Endothelial cell of umbilical vein (primary cell): ENCODE results near the gene HKDC1. TPM values are rescaled to one million over a fixed set of nuclear protein-coding genes. Genes with fewer than 3 reads are reported as not detected.

Source experiments
- BruUV-seq: library from RNA; stranded (reverse); fragments of 400-500 nt; replicated peaks from 2 replicates; lab custom pipeline; 2021; lab: Mats Ljungman, UMichigan
- CTCF ChIA-PET: fragments of 300-600, 350-600 bp; sonication (Branson Sonifier 250); formaldehyde crosslinking; loops from one replicate; lab custom pipeline; 2021; ENCODE audit warnings: antibody characterized with exemption, inconsistent platforms; lab: Charles Lee
- POLR2A ChIA-PET: fragments of 300-600, 350-600 bp; sonication (Branson Sonifier 250); formaldehyde crosslinking; loops from one replicate; lab custom pipeline; 2021; ENCODE audit warnings: antibody characterized with exemption, inconsistent platforms; lab: Charles Lee
- DNase-seq: peaks from one replicate; pipeline ENCODE4 v3.0.0-alpha.2; 2011; ENCODE audit warnings: low read depth, low spot score
- FAIRE-seq: peaks from 2 replicates; lab custom pipeline; 2011; peaks lifted over from hg19 to GRCh38; lab: Jason Lieb, UNC
- H2AFZ ChIP-seq: 2 replicates; pipeline ENCODE4 v1.6.0; 2012; ENCODE audit warnings: low read depth, low read length, control low read depth, inconsistent platforms
- H3K27ac ChIP-seq: 2 replicates; pipeline ENCODE4 v1.5.1; 2011; ENCODE audit warnings: low read depth, mild to moderate bottlenecking, control low read depth, low read length, moderate library complexity; ENCODE audit not compliant: insufficient read depth
- H3K27me3 ChIP-seq, 2 experiments: 2 replicates each; pipeline versions ENCODE4 v1.6.0 to v1.6.1; 2011; ENCODE audit warnings: low read length in 2 of 2, mixed read lengths in 1 of 2; ENCODE audit not compliant: control insufficient read depth in 2 of 2, insufficient read depth in 2 of 2
- H3K36me3 ChIP-seq, 2 experiments: 2 replicates in 1 of 2; 3 replicates in 1 of 2; pipeline ENCODE4 v1.5.1; 2011; ENCODE audit warnings: low read length in 2 of 2, mild to moderate bottlenecking in 1 of 2, moderate library complexity in 1 of 2; ENCODE audit not compliant: control insufficient read depth in 2 of 2, insufficient read depth in 2 of 2; ENCODE audit errors: extremely low read depth in 1 of 2
- H3K4me1 ChIP-seq: 3 replicates; pipeline ENCODE4 v1.5.1; 2011; ENCODE audit warnings: mild to moderate bottlenecking, low read length; ENCODE audit not compliant: control insufficient read depth, insufficient read depth; ENCODE audit errors: extremely low read depth
- H3K4me2 ChIP-seq: 2 replicates; pipeline ENCODE4 v1.6.1; 2011; ENCODE audit warnings: low read length, control low read depth, mixed read lengths; ENCODE audit not compliant: insufficient read depth
- H3K4me3 ChIP-seq, 3 experiments: fragments of 200-600 bp in 1 of 3; sonication (generic), shearing (Covaris generic) in 1 of 3; replicated peaks in 1 of 3; 2 replicates each; pipeline ENCODE4 v1.5.1; 2011 to 2016; ENCODE audit warnings: control low read depth in 3 of 3, low read length in 3 of 3, mild to moderate bottlenecking in 2 of 3, inconsistent platforms in 1 of 3, low read depth in 1 of 3, moderate library complexity in 1 of 3; ENCODE audit not compliant: insufficient read depth in 1 of 3
- H3K79me2 ChIP-seq: 2 replicates; pipeline ENCODE4 v1.6.0; 2012; ENCODE audit warnings: low read length, inconsistent platforms; ENCODE audit not compliant: control insufficient read depth, insufficient read depth
- H3K9ac ChIP-seq: replicated peaks from 2 replicates; pipeline ENCODE3; 2011; ENCODE audit warnings: low read length, control low read depth; ENCODE audit not compliant: insufficient read depth; ENCODE audit errors: extremely low read depth
- H3K9me1 ChIP-seq: replicated peaks from 3 replicates; pipeline ENCODE4 v1.6.0; 2011; ENCODE audit warnings: mild to moderate bottlenecking, low read length; ENCODE audit not compliant: control insufficient read depth, insufficient read depth; ENCODE audit errors: extremely low read depth
- H3K9me3 ChIP-seq: replicated peaks from 2 replicates; pipeline ENCODE4 v1.5.1; 2012; ENCODE audit warnings: low read length, inconsistent platforms; ENCODE audit not compliant: control insufficient read depth, insufficient read depth
- H4K20me1 ChIP-seq: replicated peaks from 2 replicates; pipeline ENCODE3; 2011; ENCODE audit warnings: mild to moderate bottlenecking, low read length; ENCODE audit not compliant: control insufficient read depth, insufficient read depth; ENCODE audit errors: extremely low read depth
- CTCF ChIP-seq, 2 donors: IDR thresholded peaks; 1 replicate in 1 of 2; 2 replicates in 1 of 2; pipeline ENCODE4 v1.5.1; 2011; ENCODE audit warnings: low read length in 2 of 2, mild to moderate bottlenecking in 2 of 2, moderate library complexity in 2 of 2, control low read depth in 1 of 2, inconsistent platforms in 1 of 2, low read depth in 1 of 2; ENCODE audit not compliant: insufficient read depth in 1 of 2; ENCODE audit errors: extremely low read depth in 1 of 2
- FOS ChIP-seq: IDR thresholded peaks from 2 replicates; pipeline ENCODE4 v1.6.1; 2011; ENCODE audit warnings: mild to moderate bottlenecking, low read length, moderate library complexity, borderline replicate concordance; ENCODE audit not compliant: insufficient read depth
- MAX ChIP-seq: IDR thresholded peaks from 2 replicates; pipeline ENCODE4 v1.6.1; 2011; ENCODE audit not compliant: insufficient read depth, insufficient read length
- MYC ChIP-seq: IDR thresholded peaks from one replicate; pipeline ENCODE4 v1.6.1; 2011; ENCODE audit warnings: mild to moderate bottlenecking, low read depth, low read length
- POLR2AphosphoS5 ChIP-seq: IDR thresholded peaks from 2 replicates; pipeline ENCODE4 v1.6.1; 2012; ENCODE audit warnings: low read depth, mild to moderate bottlenecking, control low read depth, low read length, moderate library complexity; ENCODE audit not compliant: insufficient read depth
- dilution Hi-C: fragments of 300-500 bp; cut with MboI; formaldehyde crosslinking; loops from one replicate; pipeline ENCODE4 v1.15.0; 2019; ENCODE audit warnings: low sequenced_read_pairs; ENCODE audit not compliant: extremely low pct_ligation_motif_present
- intact Hi-C: fragments of 100-400 bp; cut with micrococcal nuclease; formaldehyde crosslinking; loops from one replicate; pipeline ENCODE4 v1.10.0; 2022
- polyA plus RNA-seq, 4 experiments: library from polyadenylated mRNA; depleted of rRNA in 3 of 4; stranded (reverse) in 3 of 4; unstranded in 1 of 4; fragments of >200 nt; gene quantifications; 2 replicates each; pipeline versions ENCODE4 v1.2.1 to v1.2.3, GENCODE V29; 2011 to 2012; ENCODE audit warnings: missing spikeins in 1 of 4
- total RNA-seq: library from RNA; stranded (reverse); gene quantifications from 2 replicates; pipeline ENCODE4 v1.2.3, GENCODE V29; 2021

The HKDC1 gene
- total and polyA plus RNA-seq, 2 donors (not counting 3 experiments of a cell fraction or from before 2014, with no cell fraction given) = not detected

GRCh38 chr10:69220507-69220906 is 375 bp downstream of the HKDC1 start:
- CTCF ChIA-PET = interaction anchor here (0.6 to 1.1 kb wide), 2 partner anchors 11 to 72 kb away, joined by 3 to 4 read pairs; no protein-coding TSS in a partner anchor
- POLR2A ChIA-PET = no interaction called here
- Histone ChIP-seq H3K27me3 (no peaks in the 10 kb centered on the region), H3K9ac (no peak overlapping the region), H3K9me1 (no peaks in the 10 kb centered on the region), H3K79me2 (no peaks in the 10 kb centered on the region), H3K4me3 (no peak overlapping the region), H3K9me3 (no peaks in the 10 kb centered on the region), H3K36me3 (no peaks in the 10 kb centered on the region), H3K4me1 (peaks cover 33% of the 10 kb centered on the region), H3K4me2 (no peak overlapping the region), H4K20me1 (no peaks in the 10 kb centered on the region), H3K27ac (no peak overlapping the region), H2AFZ (no peak overlapping the region)
- DNase-seq = no peak
- intact Hi-C loops (loop anchor here (5.0 kb wide), 1 partner anchor 218 kb away; no protein-coding TSS in a partner anchor), dilution Hi-C loops (no loop called here)
- no TSS peak for BruUV-seq
- TF ChIP-seq POLR2AphosphoS5 = no peak
- no peak for FAIRE-seq

GRCh38 chr10:69222157-69223027 is 2.3 kb downstream of the HKDC1 start:
- Histone ChIP-seq H3K4me1 (peaks cover 22% of the 10 kb centered on the region), H4K20me1 (no peaks in the 10 kb centered on the region), H3K9me3 (no peaks in the 10 kb centered on the region), H3K9me1 (no peaks in the 10 kb centered on the region), H3K79me2 (no peaks in the 10 kb centered on the region), H3K27me3 (no peaks in the 10 kb centered on the region), H2AFZ (peak overlapping the region; percentile 79), H3K4me3 (no peak overlapping the region), H3K36me3 (no peaks in the 10 kb centered on the region), H3K9ac (no peak overlapping the region), H3K4me2 (peak overlapping the region; percentile 23), H3K27ac (peak overlapping the region; percentile 3)
- BruUV-seq = no TSS peak
- ChIA-PET POLR2A (no interaction called here), CTCF (interaction anchor here (0.6 to 1.0 kb wide), 2 partner anchors 11 to 13 kb away, joined by 3 read pairs; no protein-coding TSS in a partner anchor)
- peak; percentile 73 for DNase-seq
- TF ChIP-seq POLR2AphosphoS5 (no peak), MAX (no peak), FOS (peak; percentile 14), MYC (no peak), CTCF (IDR thresholded peaks at IDR 0.05; ENCODE audit: extremely low read depth in 1 of 2, insufficient read depth in 1 of 2, low read depth in 1 of 2, low read length in 2 of 2) (peak; percentile 60 to 69)
- dilution Hi-C loops (no loop called here), intact Hi-C loops (loop anchor here (2.0 to 5.0 kb wide), 3 partner anchors 98 to 234 kb away; partner anchors contain the start of genes KIFBP and VPS26A)
- FAIRE-seq = peak; percentile 72
